HG03175 (cell line): ENCODE data around the gene DNAH7.

Source experiments
- ATAC-seq: cut with Tn5 transposase; IDR thresholded peaks from one replicate; pipeline ENCODE4 v1.9.1; 2021; ENCODE audit warnings: mild to moderate bottlenecking, moderate library complexity; ENCODE audit not compliant: unreplicated experiment

DNAH7 gene

DNA sequence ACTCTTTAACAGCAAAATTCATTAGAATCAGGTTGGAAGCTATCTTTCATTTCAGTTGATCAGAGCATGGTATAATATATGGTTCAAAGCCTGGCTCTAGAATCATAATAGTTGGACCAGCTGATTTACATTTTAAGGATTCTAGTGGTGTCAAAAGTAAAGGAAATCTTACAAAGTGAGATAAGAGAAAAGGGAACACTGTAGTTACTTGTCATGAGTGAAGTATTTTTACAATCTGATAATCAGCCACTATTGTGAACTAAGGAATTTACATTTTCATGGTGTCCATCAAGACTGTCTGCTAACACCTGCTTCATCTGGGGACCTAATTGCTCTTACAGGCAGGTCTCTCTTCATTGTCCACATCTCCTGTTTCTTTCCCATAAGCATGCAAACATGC lies 250.5 kb downstream of the DNAH7 start:
- ATAC-seq, result no peak

- ATAC-seq, result no peak
Measured at GRCh38 chr2:195815083-195815482, 253.6 kb downstream of the DNAH7 start.

- ATAC-seq, result no peak
Measured at GRCh38 chr2:195813421-195813820, 255.2 kb downstream of the DNAH7 start.

DNA sequence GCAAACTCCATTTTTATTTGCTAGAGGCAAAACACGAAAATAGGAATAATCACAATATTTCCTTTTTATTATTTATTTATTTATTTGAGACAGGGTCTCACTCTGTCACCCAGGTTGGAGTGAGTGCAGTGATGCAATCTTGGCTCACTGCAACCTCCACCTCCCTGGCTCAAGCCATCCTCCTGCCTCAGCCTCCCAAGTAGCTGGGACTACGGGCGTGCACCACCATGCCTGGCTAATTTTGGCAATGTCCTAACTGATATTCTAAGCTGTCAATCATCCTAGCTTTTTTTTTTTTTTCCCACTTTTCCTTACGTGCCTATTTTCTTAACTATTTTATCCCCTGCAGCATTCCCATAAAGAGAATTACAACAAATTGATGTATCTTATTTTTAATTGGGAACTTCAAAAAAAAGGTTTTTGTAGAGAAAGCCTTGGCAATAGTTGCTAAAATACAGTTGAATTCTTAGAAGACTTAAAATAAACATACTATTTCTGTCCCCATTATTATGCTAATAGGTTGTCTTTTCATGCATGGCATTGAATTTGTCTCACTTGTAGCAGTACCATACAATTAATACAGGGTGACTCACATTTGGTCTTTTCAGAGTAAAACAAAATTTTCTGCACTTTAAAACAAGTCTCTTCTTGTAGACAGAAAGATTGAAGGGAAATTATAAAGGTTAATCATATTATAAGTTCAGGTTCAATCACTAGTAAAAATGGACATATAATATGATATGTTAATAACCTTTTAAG lies 258.1 kb downstream of the DNAH7 start:
- no peak for ATAC-seq

DNA sequence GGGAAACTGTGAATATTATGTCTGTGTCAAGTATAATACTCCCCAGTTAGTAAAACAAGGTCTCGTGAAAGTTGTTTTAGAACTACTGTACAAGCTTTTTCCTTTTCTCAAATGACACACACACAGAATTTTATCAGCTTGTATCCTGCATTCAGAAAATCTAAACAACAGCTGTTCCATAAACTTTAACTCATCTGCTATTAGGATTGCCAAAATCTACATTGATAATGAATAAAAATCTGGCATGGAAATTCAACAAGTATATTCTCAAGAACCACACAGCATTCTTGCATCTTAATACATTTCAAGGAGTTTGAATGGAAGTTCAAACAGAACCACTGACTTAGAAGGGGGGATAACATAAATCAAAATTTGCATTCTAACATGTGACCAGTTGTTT lies 260.4 kb downstream of the DNAH7 start:
- no peak for ATAC-seq

DNA sequence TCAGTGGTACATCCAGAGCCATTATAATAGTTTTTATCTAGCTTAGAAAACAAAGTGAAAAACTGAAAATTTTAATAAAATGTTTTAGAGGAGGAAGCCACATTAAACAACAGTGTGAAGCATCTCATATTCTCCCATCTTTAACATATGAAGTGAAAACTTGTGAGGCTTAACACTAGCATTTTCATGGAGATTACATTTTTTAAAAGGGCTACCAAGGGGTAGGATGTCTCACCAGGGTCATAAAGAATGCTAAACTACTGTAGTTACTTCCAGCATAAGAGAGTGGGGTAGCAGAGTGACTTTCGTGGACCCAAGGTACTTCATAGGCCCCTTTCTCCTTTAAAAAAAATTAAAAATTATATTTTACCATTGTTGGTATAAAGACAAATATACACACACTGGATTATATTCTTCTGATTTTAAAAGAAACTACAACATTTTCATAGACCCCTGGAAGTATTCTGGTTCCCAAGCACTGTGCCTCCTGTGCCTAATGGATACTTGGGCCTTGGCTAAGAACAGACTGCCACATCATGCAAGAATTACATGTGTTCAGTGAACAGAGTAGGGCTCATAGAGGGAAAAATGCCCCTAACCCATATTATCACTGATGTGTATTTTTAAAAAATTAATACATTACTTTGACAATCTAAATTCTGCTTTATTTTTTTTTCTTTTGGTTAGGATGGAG lies 263.2 kb downstream of the DNAH7 start:
- no peak for ATAC-seq

- ATAC-seq, result no peak
Measured at GRCh38 chr2:195795879-195796278, 272.8 kb downstream of the DNAH7 start.

DNA sequence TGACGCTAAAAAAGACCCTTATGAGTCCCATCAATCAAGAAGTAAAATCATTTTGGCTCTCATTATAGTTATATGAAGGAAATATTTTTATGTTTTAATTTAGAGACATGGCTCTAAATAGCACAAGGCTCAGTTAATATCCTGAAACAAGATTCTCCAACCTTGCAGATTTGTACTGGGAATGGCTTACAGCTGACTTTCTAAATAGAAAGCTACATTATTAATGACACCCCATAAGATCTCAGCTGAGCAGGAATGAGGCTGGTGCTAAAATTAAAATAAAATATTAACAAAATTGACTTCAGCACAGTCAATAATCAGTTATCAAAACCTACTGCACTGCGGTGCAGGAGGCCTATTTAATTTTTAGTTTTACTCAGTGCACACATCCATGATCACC lies 274.8 kb downstream of the DNAH7 start:
- ATAC-seq, result no peak

DNA sequence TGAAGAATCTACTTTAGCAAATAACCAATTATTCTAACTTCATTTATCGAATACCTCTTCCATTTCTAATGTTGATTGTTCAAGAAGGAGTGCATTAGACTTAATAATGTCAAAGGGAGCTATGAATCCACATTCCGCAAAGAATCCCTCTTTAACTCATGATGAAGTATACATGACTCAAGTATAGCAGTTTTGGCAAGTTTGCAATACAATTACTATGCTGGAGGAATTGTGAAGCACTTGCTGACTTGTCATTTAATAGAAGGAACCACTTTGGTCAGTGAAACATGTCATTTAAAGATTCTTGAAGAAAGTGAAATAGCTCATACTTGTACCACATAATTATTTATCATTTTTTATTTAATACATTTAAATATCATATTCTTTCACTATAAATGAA lies 286.5 kb downstream of the DNAH7 start:
- no peak for ATAC-seq

- no peak for ATAC-seq
Measured at GRCh38 chr2:195779491-195779890, 289.1 kb downstream of the DNAH7 start.

- ATAC-seq, result no peak
Measured at GRCh38 chr2:195769975-195770374, 298.7 kb downstream of the DNAH7 start.

DNA sequence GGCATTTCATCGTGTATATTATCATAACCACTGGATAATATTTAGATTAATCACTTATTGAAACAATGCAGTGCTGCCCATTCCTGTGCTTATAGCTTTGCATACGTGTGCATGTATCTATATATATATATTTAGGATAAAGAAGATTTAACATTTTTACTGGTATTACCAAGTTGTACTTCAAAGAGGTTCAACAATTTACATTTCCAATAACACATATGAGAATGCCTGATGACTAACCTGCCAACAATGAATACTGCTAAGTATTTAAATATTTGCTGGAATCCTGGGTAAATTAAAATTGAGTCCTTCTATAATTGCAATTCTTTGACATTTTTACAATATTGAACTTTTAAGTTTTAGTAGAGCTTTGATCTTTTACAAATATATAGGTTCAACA lies 300.2 kb downstream of the DNAH7 start:
- no peak for ATAC-seq

- no peak for ATAC-seq
Measured at GRCh38 chr2:195766691-195767090, 301.9 kb downstream of the DNAH7 start.

DNA sequence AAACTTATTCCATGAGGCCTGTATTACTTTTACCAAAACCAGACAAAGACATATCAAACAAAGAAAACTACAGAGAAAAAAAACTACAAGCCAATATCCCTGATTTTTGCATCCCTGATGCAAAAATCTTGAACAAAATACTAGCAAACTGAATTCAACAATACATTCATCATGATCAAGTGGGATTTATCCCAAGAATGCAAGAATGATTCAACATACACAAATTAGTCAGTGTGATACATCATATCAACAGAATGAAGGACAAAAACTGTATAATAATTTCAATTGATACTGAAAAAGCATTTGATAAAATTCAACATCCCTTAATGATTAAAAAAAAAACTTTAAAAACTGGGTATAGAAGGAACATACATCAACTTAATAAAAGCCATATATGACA lies 304.8 kb downstream of the DNAH7 start:
- ATAC-seq, result no peak

GRCh38 chr2:195759877-195760276 lies 308.8 kb downstream of the DNAH7 start:
- ATAC-seq, result no peak

- no peak for ATAC-seq
Measured at GRCh38 chr2:195758846-195759245, 309.8 kb downstream of the DNAH7 start.

- ATAC-seq, result no peak
Measured at GRCh38 chr2:195756218-195756942, 312.3 kb downstream of the DNAH7 start.

DNA sequence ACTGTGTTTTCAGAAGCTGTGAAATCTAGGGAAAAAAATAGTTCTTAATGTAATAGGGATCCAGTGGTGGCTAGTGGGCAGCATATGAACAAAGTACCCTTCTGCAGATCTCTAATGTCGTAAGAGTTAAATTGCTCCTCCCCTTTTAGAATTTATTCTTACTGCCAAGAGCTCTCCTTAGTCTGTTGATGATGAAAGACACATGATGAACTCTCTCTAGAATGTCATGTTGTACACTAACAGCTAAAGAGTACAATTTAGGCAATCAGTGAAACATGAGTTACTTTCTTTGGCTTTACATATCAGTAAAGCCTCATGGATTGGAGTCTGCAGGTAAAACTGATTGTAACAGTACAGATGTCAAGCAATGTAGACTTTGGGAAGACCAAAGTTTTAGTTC lies 327.4 kb downstream of the DNAH7 start:
- no peak for ATAC-seq

DNA sequence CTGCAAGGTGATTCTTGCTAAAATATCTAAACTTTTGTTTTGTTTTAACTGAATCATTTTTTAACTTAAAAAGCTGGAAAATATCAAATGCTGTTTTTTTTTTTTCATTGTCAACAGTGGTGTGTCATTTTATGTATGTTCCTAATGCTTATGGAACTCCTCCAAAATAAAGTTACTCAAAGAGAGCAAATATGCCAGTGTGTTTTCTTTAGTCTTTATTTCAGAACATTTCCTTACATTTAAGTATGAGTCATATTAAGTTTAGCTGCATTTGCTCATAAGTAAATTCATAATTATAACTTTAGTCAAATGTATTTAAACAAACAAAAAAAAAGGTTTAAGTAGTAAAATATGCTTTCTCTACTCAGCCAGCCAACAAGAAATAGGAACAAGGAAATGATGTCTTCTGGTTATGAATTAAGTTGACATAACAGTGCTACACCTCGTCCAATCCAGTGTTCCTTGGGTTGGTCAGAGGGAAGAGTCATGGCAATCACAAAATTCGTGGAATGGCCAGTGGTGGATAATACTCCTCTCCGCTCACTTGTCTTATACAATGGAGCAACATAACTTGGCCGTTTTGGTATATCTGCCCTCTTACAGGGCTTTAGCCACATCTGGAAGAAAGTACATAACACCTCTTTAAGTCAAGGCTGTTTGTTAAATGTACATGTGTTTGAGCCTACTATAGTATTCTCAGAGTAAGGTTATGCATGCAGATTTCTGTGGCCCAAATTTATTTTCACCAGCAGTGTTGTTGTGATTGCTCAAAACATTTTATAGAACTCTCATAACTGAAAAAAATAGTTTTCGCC lies 330.9 kb downstream of the DNAH7 start:
- ATAC-seq, result no peak

DNA sequence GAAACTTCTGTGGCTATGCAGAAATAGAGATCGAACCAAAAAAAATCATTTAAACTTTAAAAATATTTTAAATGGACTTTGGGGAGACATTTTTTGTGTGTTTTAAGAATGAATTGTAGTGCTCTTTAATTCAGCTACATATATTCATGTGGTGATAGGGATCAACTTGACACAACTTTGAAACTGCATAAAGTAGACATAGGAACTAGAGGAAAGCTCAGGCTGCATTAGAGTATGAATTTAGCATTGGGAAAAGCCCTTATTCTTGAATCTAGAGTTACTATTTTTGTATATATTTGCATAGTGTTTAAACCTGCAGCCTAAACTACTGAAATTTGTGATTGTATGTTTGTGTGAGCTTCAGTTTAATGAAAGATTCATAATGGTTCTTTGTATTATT lies 333.3 kb downstream of the DNAH7 start:
- no peak for ATAC-seq

DNA sequence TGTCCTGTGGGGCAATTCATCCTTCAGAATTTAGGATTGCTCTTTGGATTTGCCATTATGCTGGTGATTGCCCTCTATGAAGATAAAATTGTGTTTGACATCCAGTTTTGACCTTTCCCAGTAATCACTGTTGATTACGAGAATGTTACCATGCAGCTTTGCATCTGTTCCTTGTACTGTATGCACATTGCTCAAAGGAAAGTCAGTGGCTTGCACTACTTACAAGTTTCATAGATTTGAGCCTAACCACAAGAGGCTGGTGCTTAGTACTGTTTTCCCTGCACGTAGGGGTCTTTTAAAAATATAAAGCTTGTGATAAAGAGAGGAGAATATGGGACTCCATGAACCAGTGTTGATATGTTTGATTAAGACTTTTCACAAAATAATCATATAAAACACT lies 333.7 kb downstream of the DNAH7 start:
- ATAC-seq, result no peak
